ENCODE results near the gene PLEKHF1.
"Not testable (repeated sequence)": the region's sequence is repeated elsewhere in the genome, so short reads cannot be mapped to it uniquely, and the experiment has no call there.

PLEKHF1 gene

DNA sequence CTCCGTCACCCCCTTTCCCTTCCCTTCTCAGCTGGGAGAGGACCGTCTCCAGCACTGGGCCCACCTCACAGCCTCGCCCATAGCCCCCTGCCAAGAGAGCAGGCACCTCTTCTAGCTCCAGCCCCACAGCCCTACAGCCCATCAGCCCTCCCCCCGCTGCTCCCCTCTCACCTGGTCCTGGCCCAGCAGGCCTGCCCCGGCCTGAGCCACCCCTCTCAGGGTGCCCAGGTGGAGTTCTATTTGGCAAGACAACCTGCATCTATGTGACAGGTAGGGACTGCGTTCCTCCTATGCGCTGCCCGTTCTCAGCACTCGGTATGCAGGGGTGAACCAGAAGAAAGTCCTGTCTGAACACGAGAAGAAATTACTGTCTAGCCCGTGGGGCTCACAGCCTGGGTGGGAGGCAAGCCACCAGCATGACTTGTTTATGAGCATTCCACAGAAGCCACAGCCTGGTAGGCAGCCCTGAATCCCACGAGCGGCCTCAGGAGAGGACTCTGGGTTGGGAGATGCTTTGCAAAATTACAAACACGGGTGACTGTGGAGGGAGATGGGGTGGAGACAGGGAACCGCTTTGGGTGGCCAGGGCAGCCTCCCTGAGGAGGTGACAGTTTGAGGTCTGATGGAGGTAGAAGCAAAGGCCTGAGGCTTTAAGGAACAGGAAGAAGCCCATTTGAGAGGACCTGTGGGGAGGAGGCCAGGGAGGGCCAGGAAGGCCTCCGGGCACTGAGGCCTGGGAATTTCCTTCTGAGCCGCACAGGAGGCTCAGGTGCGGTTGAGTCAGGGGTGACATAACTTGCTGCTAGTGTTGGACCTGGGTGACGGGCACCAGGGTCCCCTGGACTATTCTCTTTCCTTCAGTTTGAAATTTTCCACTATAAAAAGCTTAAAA, 1.2 kb upstream of the PLEKHF1 start:
- no peak for DNase-seq (ENCODE audit: extremely low read depth in 1 of 2, low read depth in 1 of 2)

DNA sequence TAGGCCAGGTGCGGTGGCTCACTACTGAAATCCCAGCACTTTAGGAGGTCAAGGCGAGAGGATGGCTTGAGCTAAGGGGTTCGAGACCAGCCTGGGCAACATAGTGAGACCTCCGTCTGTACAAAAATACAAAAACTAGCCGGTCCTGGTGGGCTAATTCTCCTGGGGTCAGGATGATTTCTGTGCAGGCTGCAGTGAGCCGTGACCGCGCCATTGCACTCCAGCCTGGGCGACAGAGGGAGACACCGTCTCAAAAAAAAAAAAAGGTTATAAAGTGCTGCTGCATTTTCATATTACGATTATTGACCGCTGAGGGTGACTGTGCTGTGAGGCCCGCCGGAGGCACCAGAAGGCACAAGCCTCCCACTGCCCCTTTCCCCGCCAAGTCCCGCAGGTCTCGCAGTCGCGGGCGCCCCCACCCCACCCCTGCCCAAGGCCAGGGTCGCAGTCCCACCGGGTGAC, 477 bp upstream of the PLEKHF1 start:
- DNase-seq (ENCODE audit: extremely low read depth in 1 of 2, low read depth in 1 of 2), result no peak

DNA sequence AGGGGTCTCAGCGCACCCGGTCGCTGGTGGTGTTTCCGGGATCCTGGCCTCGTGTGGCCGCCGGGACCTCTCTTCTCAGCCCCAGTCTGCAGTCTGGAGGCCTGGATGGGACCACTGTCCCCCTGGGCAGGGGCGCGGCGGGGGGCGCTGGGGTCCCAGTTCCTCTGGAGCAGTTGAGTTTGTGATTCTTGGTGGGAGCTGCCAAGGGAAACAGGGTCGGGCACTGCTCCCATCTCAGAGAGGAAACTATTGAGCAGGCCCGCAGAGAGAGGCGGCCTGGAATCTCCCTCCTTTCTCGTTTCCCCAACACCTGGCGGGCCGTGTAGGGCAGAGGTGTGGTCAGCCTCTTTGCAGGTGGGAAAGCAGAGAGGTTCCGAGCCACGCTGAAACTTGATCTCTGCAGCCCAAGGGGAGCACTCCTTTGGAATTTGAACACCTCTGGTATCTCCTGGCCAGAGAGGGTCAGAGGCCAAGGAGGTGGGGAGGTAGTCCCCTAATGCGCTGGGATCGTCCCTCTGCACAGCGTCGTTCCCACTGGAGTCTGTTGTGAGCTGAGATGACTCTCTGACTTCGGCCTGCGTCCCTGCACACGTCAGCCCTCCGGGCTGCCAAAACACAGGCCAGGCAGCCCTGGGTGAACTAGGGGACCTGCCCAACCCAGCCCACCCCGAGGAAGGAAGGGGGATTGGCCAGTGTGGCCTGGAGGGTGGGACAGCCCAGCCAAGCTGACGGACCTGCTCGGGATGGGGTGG, 741 bp downstream of the PLEKHF1 start:
- no peak for DNase-seq (ENCODE audit: extremely low read depth in 1 of 2, low read depth in 1 of 2)

DNA sequence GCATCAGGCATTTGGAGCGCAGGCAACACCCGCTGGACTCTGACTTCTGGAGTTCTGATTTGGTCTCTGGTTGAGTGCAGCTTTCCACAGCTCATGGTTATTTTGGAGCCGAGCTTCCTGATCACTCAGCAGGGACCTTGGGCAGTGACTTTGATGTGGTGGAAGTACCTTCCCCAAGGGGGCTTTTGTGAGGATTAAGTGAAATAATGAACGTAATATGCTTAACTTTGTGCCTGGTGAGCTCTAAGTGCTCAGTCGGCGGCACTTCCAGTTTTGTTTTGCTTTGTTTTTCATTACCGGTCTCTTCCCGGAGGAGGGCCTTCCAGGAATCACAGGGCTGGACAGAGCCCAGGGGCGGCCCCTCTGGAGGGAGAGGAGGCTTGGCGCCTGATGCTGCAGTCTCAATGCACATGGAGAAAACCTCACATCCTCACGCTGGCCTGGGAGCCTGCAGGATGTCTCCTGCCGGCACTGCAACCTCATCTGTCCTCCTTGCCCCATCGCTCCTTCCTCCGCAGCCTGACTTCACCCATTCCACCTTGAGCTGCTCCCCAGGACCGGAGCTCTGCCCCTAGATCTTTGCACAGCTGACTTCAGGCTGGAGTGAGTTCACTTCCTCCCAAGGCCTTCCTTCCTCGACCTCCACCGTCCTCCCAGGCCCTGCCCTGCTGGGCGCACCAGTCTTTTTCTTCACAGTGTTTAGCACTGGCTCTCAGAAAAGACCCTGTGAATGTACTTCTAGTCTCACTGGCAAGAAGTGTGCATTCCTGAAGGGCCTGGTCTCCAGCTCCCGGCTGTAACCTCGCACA, 1.5 kb downstream of the PLEKHF1 start:
- DNase-seq (ENCODE audit: extremely low read depth in 1 of 2, low read depth in 1 of 2), result no peak

DNA sequence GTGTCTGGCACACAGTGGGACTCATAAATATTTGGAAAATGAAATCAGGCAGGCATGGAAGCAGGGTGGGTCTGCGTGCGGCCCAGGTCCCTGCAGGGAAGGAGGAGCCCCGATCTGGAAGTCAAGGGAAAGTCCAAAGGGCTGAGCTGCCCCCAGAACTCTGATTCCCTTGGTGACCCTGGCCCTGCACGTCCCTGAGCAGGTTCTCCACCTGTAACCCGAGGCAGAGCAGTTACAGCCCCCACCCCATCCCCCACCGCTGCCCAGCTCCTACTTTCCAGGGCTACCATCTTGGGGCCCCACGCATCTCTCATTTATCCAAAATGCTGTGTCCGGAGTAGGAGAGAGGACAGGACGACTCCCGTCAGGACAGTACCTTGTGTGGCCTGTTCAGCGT, 2.1 kb downstream of the PLEKHF1 start:
- no peak for DNase-seq (ENCODE audit: extremely low read depth in 1 of 2, low read depth in 1 of 2)

DNA sequence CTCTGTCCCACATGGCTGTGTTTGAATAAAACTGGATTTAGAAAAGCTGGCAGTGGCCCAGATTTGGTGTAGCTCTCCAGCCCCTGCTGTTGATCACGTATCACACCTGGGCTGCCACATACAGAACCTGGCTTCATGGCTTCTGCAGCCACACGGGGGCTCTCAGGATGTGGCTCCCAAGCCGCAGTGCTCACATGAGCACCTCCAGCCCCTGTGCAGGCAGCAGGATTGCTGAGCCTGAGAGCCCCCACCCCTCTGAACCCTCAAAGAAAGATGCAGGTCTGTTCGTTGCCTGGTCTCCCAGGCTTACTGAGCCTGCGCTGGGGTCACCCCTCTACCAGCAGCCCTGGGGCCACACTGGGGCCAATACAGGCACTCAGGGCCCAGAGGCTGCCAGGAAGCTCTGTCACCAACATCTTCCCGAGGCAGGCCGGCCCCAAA, 2.7 kb downstream of the PLEKHF1 start:
- DNase-seq (ENCODE audit: extremely low read depth in 1 of 2, low read depth in 1 of 2), result peak in 1 of 2 donors; percentile 35

DNA sequence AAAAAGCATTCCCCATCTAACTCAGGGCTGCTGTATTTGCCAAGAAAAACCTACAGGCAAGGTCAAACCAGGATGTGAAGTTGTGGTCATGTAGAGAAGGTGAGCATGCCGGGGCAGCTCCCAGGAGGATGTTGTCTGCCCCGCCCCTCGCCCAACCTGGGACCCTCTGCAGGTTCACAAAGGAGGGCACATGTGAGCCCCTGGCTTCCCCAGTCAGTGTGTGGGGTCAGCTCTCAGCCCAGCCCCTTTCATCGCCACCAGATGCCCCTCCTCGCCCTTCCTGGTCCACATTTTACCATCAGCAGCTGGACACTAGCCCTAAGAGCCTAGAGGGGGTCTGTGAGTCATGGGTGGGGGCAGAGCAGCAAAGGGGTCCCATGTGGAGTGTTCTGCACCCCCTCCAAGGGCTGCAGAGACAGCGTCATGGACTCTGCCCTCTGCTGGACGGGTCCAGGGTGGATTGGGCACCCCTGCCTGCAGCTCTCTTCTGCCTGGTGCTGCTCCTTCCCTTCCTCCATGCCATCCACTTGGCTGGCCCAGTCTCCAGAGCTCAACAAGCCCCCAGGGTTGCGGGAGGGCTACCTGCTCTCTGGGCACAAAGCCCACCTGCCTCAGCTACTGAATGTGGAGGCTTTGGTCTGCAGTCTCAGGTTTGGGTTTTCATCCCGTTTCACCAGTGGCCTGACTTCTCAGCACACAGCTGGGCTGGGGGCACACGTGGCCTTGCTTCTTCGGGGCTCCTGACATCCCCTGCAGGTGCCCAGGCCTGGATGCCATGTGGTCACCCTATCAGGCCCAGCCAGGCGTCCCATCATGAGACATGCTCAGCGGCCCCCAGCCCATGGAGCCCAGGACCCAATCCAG, 3.7 kb downstream of the PLEKHF1 start:
- DNase-seq (ENCODE audit: extremely low read depth in 1 of 2, low read depth in 1 of 2), result no peak

DNA sequence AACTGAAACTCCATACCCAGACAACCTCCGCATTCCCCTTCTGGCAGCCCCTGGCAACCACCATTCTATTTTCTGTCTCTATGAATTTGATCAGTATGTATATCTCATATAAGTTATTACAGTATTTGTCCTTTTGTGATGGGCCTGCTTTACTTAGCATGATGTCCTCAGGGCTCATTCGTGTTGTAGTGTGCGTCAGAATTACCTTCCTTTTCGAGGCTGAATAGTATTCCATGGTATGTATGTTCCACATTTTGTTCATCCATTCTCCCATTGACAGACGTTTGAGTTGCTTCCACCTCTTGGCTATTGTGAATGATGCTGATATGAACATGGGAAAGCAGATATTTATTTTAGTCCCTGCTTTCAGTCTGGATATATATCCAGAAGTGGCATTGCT, 5.0 kb downstream of the PLEKHF1 start:
- DNase-seq (ENCODE audit: extremely low read depth in 1 of 2, low read depth in 1 of 2), result no peak

DNA sequence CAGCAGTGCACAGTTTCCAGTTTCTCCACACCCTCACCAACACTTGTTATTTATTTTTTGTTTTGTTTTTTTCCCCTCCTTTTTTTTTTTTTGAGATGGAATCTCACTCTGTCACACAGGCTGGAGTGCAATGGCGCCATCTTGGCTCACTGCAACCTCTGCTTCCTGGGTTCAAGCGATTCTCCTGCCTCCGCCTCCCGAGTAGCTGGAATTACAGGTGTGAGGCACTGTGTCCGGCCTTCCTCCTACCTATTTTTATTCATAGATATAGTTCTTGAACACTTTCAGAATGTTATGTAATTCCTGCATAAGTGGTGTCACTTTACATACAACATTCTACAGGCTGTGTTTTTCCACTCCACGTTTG, 5.7 kb downstream of the PLEKHF1 start:
- not testable (repeated sequence) for DNase-seq (ENCODE audit: extremely low read depth in 1 of 2, low read depth in 1 of 2)

DNA sequence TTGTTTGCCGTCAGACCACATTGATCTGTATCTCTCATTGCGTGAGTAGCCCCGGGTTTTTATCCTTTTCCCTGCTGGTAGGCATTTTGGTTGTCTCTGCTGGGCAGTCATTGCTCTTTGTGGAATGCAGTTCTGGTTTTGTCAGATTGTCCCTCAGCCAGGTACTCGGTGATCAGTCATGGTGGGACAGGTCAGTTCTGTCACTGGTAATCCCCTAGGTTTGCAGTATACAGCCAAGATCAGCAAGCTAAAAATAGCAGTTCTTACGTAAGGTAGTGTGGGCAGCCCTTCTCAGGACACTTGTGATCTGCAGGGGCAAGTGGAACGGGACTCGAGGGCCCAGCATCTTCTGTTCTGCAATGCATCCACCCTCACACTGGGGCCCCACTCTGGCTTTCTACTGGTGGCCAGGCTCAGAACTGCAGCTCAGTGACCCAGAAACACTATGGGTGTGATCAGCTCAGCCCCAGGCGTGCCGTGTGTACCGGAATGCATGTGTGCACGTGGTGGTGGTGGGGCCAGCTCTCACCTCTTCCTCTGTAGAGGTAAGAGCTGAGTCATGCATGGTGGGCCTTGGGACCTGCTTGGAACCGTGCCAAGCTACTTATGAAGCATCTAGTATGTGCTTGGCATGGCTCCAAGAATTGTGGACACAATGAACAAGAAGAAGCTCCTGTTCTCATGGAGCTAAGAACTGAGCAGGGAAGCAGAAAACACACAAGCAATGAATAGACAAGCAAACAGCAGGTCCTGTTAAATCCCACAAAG, 6.3 kb downstream of the PLEKHF1 start:
- DNase-seq (ENCODE audit: extremely low read depth in 1 of 2, low read depth in 1 of 2), result peak; percentile 70 to 78

DNA sequence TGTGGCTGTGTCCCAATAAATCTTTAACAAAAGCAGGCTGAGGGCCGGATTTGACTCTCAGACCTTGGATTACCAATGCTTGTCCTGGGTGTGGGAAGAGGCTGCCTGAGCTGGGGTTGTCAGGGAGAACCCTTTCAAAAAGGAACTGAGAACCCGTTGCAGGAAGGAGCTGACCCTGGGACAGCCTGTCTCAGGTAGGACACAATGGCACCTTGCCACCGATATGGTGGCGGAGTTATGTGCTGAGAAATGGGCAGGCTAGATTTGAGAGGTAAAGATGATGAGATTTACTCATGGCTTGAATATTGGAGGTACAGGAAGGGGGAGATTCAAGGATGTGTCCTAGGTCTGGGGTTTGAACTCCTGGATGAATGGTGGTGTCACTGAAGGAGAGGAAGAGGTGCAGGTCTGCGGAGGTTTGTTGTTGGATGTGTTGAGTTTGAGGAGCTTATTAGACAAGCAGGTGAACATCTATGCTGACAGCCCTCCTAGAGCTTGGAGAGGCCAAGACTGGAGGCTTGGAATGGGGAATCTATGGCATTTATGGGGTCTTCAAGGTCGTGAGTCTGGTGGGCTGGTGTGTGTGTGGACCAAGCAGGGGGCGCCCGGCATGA, 7.2 kb downstream of the PLEKHF1 start:
- DNase-seq (ENCODE audit: extremely low read depth in 1 of 2, low read depth in 1 of 2), result no peak

DNA sequence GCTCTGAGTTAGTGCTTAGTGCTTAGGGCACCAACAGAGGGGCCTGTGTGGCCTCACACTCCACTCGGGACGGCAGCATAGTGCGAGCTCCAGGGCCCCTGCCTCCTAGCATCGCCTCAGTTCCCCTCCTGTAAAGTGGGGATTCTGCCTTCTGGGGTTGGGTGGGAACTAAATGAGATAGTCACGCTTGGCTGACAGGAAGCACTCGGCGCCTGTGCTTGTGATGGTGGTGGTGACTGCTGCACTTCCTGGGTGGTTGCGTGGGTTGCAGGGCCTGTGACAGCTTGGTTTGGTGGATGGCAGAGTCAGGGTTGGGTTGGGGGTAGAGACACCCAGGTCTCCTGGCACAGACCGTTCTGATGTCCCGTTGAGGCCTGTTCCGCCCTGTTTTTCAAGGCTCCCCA, 7.7 kb downstream of the PLEKHF1 start:
- DNase-seq (ENCODE audit: extremely low read depth in 1 of 2, low read depth in 1 of 2), result peak; percentile 69 to 83

DNA sequence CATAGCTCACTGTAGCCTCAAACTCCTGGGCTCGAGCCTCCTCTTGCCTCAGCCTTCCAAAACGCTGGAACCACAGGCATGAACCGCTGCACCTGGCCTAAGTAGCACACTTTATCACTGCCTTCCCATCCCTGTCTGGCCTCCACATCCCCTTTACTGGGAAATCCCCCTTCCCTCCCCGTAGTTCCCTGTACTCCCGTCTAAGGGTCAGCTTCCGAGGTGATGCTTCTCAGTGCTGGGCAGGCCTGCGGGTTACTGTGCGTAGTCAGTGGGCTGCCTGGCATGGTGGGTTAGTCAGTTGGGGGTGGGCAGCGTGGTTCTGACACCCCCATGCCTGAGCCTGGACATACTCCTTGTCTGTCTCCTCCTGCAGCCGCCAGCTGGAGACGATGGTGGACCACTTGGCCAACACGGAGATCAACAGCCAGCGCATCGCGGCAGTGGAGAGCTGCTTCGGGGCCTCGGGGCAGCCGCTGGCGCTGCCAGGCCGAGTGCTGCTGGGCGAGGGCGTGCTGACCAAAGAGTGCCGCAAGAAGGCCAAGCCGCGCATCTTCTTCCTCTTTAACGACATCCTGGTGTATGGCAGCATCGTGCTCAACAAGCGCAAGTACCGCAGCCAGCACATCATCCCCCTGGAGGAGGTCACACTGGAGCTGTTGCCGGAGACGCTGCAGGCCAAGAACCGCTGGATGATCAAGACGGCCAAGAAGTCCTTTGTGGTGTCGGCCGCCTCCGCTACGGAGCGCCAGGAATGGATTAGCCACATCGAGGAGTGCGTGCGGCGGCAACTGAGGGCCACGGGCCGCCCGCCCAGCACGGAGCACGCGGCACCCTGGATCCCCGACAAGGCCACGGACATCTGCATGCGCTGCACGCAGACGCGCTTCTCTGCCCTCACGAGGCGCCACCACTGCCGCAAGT, 8.4 kb downstream of the PLEKHF1 start:
- no peak for DNase-seq (ENCODE audit: extremely low read depth in 1 of 2, low read depth in 1 of 2)

DNA sequence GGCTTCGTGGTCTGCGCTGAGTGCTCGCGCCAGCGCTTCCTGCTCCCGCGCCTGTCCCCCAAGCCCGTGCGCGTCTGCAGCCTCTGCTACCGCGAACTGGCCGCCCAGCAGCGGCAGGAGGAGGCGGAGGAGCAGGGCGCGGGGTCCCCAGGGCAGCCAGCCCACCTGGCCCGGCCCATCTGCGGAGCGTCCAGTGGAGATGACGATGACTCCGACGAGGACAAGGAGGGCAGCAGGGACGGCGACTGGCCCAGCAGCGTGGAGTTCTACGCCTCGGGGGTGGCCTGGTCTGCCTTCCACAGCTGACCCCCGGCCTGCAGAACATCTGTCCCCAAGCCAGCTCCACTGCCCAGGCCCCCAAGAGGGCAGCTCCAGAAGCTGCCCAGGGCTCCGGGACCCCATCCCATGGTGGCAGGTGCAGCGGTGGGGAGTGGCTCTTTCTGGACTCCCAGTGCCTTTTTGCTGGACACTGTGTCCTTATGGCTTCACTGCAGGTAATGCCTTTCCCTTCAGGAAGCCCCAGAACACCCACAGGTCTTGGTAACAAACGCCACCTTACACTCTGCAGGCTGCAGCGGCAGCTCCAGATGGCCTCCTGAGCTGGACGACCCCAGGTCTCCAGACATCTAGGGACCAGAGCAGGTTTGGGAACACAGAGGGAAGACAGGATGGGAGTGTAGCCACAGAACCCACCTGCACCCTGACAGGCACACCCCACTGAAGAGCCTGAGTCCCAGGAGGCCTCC, 9.3 kb downstream of the PLEKHF1 start:
- DNase-seq (ENCODE audit: extremely low read depth in 1 of 2, low read depth in 1 of 2), result no peak

DNA sequence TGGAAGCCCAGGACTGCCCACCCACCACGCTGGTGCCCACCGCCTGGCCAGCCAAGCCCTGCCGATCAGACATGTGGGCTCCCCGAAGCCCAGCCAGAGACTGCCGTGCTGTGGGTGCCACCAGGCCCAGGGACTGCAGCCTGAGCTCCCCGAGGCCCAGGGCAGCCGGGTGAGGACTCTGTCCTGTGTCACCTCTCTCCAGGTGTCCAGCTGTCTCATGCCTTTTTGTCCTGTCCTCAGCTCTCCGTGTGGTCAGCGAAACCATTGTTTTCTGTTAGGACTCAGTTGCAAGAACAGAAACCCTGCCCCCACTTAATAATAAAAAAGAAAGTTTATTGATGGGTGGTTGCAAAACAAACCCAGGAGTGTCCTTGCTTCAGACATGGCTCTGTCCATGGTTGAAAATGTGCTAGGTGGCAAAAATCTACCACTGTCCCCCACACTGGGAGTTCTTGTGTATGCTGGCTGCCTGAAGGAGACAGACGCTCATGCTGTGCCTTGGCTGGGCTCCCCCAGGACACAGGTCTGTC, 9.9 kb downstream of the PLEKHF1 start:
- DNase-seq (ENCODE audit: extremely low read depth in 1 of 2, low read depth in 1 of 2), result no peak

DNA sequence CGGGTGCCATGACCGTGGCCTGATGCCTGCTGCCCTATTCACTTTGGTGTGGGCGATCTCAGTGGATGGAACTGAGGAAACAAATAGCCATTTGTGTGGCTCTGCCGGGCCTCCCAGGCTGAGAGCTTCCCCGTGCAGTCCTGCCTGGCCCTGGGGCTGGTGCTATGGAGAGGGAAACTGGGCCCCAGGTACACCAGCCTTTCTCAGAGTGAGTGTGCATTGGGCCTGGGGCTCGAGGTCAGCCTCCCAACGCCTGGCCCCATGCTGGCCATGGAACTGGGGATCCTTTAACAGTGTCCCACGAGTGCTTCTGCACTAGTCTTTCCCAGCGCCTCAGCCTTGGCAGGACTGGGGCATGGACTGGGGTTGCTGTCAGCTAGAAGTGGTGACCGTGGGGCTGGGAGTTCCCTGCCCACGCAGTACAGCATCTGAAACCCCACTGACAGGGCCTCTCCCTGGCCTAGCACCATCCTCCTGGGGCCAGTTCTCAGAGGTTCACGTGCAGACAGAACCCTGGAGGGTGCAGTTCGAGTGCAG, 10.5 kb downstream of the PLEKHF1 start:
- DNase-seq (ENCODE audit: extremely low read depth in 1 of 2, low read depth in 1 of 2), result no peak

DNA sequence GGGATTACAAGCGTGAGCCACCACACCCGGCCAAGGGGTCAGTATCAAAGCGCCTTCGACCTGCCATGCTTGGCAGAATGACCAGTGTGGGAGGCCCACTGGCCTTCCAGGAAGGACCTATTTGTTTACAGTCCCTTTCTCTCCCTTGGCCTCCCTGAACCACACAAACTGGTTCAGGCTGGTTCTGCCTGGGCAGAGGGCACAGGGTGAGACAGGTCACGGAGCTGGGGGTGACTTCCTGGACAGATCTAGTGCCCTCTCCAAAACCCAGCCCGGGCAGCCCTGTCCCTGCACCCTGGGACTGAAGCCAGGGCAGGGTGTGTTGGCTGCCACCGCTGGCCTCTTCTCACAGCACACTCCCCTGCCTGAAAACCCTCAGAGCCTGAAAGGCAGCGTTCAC, 11.3 kb downstream of the PLEKHF1 start:
- DNase-seq (ENCODE audit: extremely low read depth in 1 of 2, low read depth in 1 of 2), result no peak
